Upper lobe of right lung (tissue), 1 donor: Measurements from ENCODE around the gene SLC6A18. TPM values are rescaled to one million over a fixed set of nuclear protein-coding genes. Genes with fewer than 3 reads are reported as not detected.

ENCODE experiments used
- ATAC-seq: fragments of 200-7000 bp; cut with Tn5 transposase; one replicate; pipeline ENCODE4 v1.9.1; 2020; ENCODE audit warnings: mild to moderate bottlenecking, moderate library complexity
- DNase-seq: peaks from one replicate; pipeline ENCODE4 v3.0.0-alpha.2; 2020
- H3K27ac ChIP-seq: fragments of 200-600 bp; one replicate; pipeline ENCODE4 v1.8.0; 2022
- H3K27me3 ChIP-seq: fragments of 200-600 bp; one replicate; pipeline ENCODE4 v1.8.0; 2022; ENCODE audit warnings: mild to moderate bottlenecking
- H3K36me3 ChIP-seq: fragments of 200-600 bp; one replicate; pipeline ENCODE4 v1.8.0; 2022
- H3K4me1 ChIP-seq: fragments of 200-600 bp; one replicate; pipeline ENCODE4 v1.8.0; 2022
- H3K4me3 ChIP-seq: fragments of 200-600 bp; one replicate; pipeline ENCODE4 v1.8.0; 2022; ENCODE audit warnings: mild to moderate bottlenecking
- H3K9me3 ChIP-seq: fragments of 200-600 bp; one replicate; pipeline ENCODE4 v1.8.0; 2022
- intact Hi-C: fragments of 100-400 bp; cut with DNase I; formaldehyde crosslinking; loops from one replicate; pipeline ENCODE4 v1.11.0; 2022
- total RNA-seq: library from RNA; stranded (reverse); fragmentation: NEBNext Ultra II Directional; extraction: Animal tissue kit (Norgen Biotek cat#: 25700); gene quantifications from one replicate; pipeline ENCODE4 v1.2.1, GENCODE V29; 2021
- TF ChIP-seq, protein P1 (sequence below): fragments of 200-600 bp; IDR thresholded peaks from one replicate; pipeline ENCODE4 v1.8.0; 2022; ENCODE audit warnings: antibody characterized with exemption
- donor health status: DM: no; HTN: yes; CAD: no; lungs with severe emphysema.

SLC6A18 gene
- total RNA-seq, 1 donor from 2014 or later: not detected

DNA sequence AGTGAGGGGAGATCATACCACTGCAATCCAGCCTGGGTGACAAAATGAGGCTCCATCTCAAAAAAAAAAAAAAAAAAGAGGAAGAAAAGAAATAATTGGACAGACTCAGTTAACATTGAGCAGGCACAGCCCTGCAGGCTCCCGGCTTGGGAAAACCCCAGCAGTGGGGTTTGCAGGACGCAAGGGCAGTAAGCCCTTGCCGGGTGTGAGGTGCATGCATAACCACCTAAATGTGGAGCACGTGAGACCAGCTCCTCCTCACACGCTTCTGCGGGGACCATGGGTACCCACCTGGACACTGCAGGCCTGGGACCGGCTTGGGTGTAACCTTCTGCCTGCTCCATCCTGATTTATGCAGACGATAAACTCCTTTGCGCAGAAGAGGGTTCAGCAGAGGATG lies 4.8 kb upstream of the SLC6A18 start:
- no peak overlapping the region for H3K4me3 ChIP-seq
- no peak overlapping the region for H3K27ac ChIP-seq
- H3K27me3 ChIP-seq: peaks cover 3% of the 10 kb centered on the region
- no peaks in the 10 kb centered on the region for H3K36me3 ChIP-seq
- no peak for DNase-seq
- no peak for ATAC-seq
- no peaks in the 10 kb centered on the region for H3K4me1 ChIP-seq
- no peaks in the 10 kb centered on the region for H3K9me3 ChIP-seq
- TF ChIP-seq, protein P1, sequence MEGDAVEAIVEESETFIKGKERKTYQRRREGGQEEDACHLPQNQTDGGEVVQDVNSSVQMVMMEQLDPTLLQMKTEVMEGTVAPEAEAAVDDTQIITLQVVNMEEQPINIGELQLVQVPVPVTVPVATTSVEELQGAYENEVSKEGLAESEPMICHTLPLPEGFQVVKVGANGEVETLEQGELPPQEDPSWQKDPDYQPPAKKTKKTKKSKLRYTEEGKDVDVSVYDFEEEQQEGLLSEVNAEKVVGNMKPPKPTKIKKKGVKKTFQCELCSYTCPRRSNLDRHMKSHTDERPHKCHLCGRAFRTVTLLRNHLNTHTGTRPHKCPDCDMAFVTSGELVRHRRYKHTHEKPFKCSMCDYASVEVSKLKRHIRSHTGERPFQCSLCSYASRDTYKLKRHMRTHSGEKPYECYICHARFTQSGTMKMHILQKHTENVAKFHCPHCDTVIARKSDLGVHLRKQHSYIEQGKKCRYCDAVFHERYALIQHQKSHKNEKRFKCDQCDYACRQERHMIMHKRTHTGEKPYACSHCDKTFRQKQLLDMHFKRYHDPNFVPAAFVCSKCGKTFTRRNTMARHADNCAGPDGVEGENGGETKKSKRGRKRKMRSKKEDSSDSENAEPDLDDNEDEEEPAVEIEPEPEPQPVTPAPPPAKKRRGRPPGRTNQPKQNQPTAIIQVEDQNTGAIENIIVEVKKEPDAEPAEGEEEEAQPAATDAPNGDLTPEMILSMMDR: no peak
- intact Hi-C loops: no loop called here

DNA sequence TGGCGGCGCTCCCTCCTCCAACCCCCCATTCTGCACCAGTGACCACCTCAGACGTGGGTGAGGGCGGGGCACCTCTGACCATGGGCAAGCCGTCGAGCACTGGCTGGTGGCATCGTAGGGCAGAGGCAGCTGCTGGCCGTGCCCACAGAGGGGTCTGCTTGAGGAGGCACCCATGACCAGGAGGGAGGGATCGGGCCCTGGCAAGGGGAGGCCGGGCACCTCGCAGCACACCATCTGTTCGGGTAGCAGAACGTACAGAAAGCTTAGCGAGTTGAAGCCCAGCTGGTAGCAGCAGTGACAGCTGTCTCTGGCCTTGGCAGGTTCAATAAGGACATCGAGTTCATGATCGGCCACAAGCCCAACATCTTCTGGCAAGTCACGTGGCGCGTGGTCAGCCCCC lies 4.3 kb upstream of the SLC6A18 start:
- H3K27ac ChIP-seq: no peak overlapping the region
- ATAC-seq: no peak
- no peaks in the 10 kb centered on the region for H3K36me3 ChIP-seq
- no peaks in the 10 kb centered on the region for H3K4me1 ChIP-seq
- H3K27me3 ChIP-seq: peaks cover 3% of the 10 kb centered on the region
- intact Hi-C loops: no loop called here
- no peak overlapping the region for H3K4me3 ChIP-seq
- DNase-seq: no peak
- no peaks in the 10 kb centered on the region for H3K9me3 ChIP-seq
- TF ChIP-seq, protein P1: no peak

DNA sequence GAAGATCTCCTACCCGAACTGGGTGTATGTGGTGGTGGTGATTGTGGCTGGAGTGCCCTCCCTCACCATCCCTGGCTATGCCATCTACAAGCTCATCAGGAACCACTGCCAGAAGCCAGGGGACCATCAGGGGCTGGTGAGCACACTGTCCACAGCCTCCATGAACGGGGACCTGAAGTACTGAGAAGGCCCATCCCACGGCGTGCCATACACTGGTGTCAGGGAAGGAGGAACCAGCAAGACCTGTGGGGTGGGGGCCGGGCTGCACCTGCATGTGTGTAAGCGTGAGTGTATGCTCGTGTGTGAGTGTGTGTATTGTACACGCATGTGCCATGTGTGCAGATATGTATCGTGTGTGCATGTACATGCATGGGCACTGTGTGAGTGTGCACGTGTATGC lies 3.5 kb upstream of the SLC6A18 start:
- intact Hi-C loops: no loop called here
- peaks cover 3% of the 10 kb centered on the region for H3K27me3 ChIP-seq
- H3K4me1 ChIP-seq: no peaks in the 10 kb centered on the region
- TF ChIP-seq, protein P1: no peak
- no peaks in the 10 kb centered on the region for H3K36me3 ChIP-seq
- DNase-seq: no peak
- no peak overlapping the region for H3K27ac ChIP-seq
- ATAC-seq: no peak
- no peaks in the 10 kb centered on the region for H3K9me3 ChIP-seq
- H3K4me3 ChIP-seq: no peak overlapping the region

DNA sequence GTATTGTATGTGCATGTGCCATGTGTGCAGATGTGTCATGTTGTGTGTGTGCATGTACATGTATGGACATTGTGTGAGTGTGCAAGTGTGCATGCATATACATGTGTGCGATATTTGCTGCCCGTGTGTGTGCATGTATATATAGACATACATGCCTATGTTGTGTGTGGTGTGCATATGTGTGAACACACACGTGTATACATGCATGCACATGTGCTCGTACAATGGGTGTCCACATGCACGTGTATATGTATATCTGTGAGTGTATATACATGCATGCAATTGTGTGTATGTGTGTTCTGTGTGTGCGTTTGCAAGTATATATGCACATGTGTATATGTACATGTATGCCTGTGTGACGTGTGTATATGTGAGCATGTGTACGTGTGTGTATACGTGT lies 3.0 kb upstream of the SLC6A18 start:
- H3K36me3 ChIP-seq: no peaks in the 10 kb centered on the region
- H3K27ac ChIP-seq: no peak overlapping the region
- no peaks in the 10 kb centered on the region for H3K9me3 ChIP-seq
- TF ChIP-seq, protein P1: no peak
- no peaks in the 10 kb centered on the region for H3K4me1 ChIP-seq
- no peak for ATAC-seq
- intact Hi-C loops: no loop called here
- H3K27me3 ChIP-seq: peaks cover 3% of the 10 kb centered on the region
- DNase-seq: no peak
- H3K4me3 ChIP-seq: no peak overlapping the region

DNA sequence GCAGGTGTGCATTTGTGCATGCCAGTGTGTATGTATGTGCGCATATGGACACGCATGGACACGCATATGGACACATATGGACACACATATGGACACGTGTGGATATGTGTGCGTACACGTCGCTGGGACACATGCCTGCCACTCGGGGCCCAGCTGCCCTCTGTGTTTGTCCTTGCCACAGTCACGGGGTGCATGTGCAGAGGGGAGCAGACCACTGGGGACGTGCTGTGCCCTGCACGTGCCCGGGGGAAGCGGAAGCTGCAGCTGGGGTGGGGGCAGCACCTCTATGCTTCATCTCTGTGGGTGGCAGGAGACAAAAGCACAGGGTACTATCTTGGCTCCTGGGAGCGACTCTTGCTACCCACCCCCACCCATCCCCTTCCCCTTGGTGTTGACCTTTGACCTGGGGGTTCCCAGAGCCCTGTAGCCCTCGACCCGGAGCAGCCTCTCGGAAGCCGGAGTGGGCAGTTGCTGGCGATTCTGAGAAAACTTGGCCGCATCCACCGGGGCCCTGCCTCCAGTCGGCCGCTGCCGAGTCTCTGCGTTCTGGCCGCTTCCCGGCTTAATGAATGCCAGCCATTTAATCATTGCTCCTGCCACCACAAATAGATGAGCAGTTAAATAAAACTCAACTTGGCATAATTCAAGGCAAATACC lies 2.4 kb upstream of the SLC6A18 start:
- H3K4me3 ChIP-seq: no peak overlapping the region
- TF ChIP-seq, protein P1: no peak
- no peak for ATAC-seq

DNA sequence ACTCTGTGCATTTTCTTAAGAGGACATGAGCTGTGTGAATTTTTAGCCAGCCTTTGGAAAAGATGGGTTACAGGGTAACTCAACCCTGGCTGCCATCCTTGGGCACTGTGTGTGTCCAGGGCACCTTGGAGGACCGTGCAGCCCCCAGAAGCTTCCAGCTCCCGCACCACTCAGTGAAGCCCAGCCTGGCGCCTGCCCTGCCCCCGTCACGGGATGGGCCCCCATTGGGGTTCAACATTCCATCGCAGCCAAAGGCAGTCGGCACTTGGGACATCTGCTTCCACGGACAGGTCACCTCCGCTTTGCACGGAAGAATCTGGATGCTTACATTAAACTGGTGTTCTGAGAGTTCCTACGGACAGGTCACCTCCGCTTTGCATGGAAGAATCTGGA lies 1.9 kb upstream of the SLC6A18 start:
- Histone ChIP-seq H3K27me3 (no peaks in the 10 kb centered on the region), H3K4me1 (no peaks in the 10 kb centered on the region), H3K27ac (no peak overlapping the region), H3K36me3 (no peaks in the 10 kb centered on the region), H3K9me3 (no peaks in the 10 kb centered on the region), H3K4me3 (no peak overlapping the region)
- no peak for DNase-seq
- no peak for ATAC-seq
- intact Hi-C loops: no loop called here
- TF ChIP-seq, protein P1: no peak

More for the DNA sequence above, 2.4 kb upstream of the SLC6A18 start:
- no peak overlapping the region for H3K27ac ChIP-seq
- intact Hi-C loops: no loop called here
- no peak for DNase-seq
- H3K36me3 ChIP-seq: no peaks in the 10 kb centered on the region
- H3K27me3 ChIP-seq: no peaks in the 10 kb centered on the region
- no peaks in the 10 kb centered on the region for H3K9me3 ChIP-seq
- no peaks in the 10 kb centered on the region for H3K4me1 ChIP-seq
